COLO668 (cell line): Measurements from ENCODE around the gene RALGPS1.

Source experiments
- DNase-seq: peaks from one replicate; lab custom pipeline; 2025; ENCODE audit not compliant: unreplicated experiment; lab: John Stamatoyannopoulos, UW

Gene RALGPS1

GRCh38 chr9:127241354-127241753 lies 326.8 kb downstream of the RALGPS1 start:
- DNase-seq: no peak

GRCh38 chr9:127244609-127245601 lies 330.3 kb downstream of the RALGPS1 start:
- DNase-seq: peak; percentile 98

- DNase-seq: no peak
Observed at GRCh38 chr9:127245637-127246164, 331.1 kb downstream of the RALGPS1 start.

- DNase-seq: no peak
Observed at GRCh38 chr9:127248241-127248640, 333.7 kb downstream of the RALGPS1 start.

- DNase-seq: no peak
Observed at GRCh38 chr9:127249877-127250276, 335.3 kb downstream of the RALGPS1 start.

GRCh38 chr9:127250896-127251391 lies 336.4 kb downstream of the RALGPS1 start:
- DNase-seq: no peak

- DNase-seq: no peak
Observed at GRCh38 chr9:127252410-127253318, 338.1 kb downstream of the RALGPS1 start.

GRCh38 chr9:127253446-127253845 lies 338.9 kb downstream of the RALGPS1 start:
- DNase-seq: no peak

- DNase-seq: no peak
Observed at GRCh38 chr9:127255692-127256091, 341.1 kb downstream of the RALGPS1 start.

GRCh38 chr9:127256324-127256723 lies 341.7 kb downstream of the RALGPS1 start:
- DNase-seq: no peak

GRCh38 chr9:127258606-127259471 lies 344.3 kb downstream of the RALGPS1 start:
- no peak for DNase-seq

- no peak for DNase-seq
Observed at GRCh38 chr9:127262602-127263001, 348.0 kb downstream of the RALGPS1 start.

GRCh38 chr9:127263237-127263636 lies 348.7 kb downstream of the RALGPS1 start:
- DNase-seq: no peak

GRCh38 chr9:127263664-127264063 lies 349.1 kb downstream of the RALGPS1 start:
- no peak for DNase-seq

GRCh38 chr9:127264462-127265219 lies 350.1 kb downstream of the RALGPS1 start, which contains the start of gene GARNL3:
Gene GARNL3 (plus strand): TSS chr9:127264774. CDS start chr9:127264878, 104 bp downstream.
- no peak for DNase-seq

GRCh38 chr9:127267793-127268525 lies 353.4 kb downstream of the RALGPS1 start:
- DNase-seq: no peak

GRCh38 chr9:127269449-127269848 lies 354.9 kb downstream of the RALGPS1 start:
- no peak for DNase-seq
